Subcutaneous abdominal adipose tissue (tissue), 5 donors: ENCODE measurements around the gene NR5A1.
A peak's percentile ranks its signal among the peaks of the same experiment; 100 is the strongest.

Experiments used
- H3K27ac ChIP-seq: one replicate; pipeline ENCODE4 v1.7.0; 2013; ENCODE audit warnings: low read depth, mild to moderate bottlenecking, inconsistent platforms, low read length, moderate library complexity
- H3K27me3 ChIP-seq, 5 donors: one replicate each; pipeline ENCODE4 v1.7.0; 2013; ENCODE audit warnings: low read length in 5 of 5, inconsistent platforms in 1 of 5; ENCODE audit not compliant: control insufficient read depth in 5 of 5, insufficient read depth in 4 of 5
- H3K36me3 ChIP-seq, 5 donors: one replicate each; pipeline ENCODE4 v1.7.0; 2013; ENCODE audit warnings: low read length in 5 of 5; ENCODE audit not compliant: control insufficient read depth in 5 of 5, insufficient read depth in 5 of 5
- H3K4me1 ChIP-seq, 5 donors: one replicate each; pipeline ENCODE4 v1.7.0; 2013; ENCODE audit warnings: low read length in 5 of 5, mild to moderate bottlenecking in 3 of 5, moderate library complexity in 1 of 5; ENCODE audit not compliant: control insufficient read depth in 5 of 5, insufficient read depth in 5 of 5
- H3K4me3 ChIP-seq, 5 donors: one replicate each; pipeline ENCODE4 v1.7.0; 2013; ENCODE audit warnings: low read length in 5 of 5, low read depth in 1 of 5
- H3K9ac ChIP-seq, 5 donors: one replicate each; pipeline ENCODE4 v1.7.0; 2013; ENCODE audit warnings: low read length in 5 of 5, mild to moderate bottlenecking in 4 of 5, moderate library complexity in 3 of 5
- H3K9me3 ChIP-seq, 5 donors: one replicate each; pipeline ENCODE4 v1.7.0; 2013; ENCODE audit warnings: low read length in 5 of 5; ENCODE audit not compliant: control insufficient read depth in 5 of 5
- donor health status: healthy.
- donor health status: healthy.
- donor health status: healthy.
- donor health status: healthy.
- donor health status: healthy.

NR5A1 gene

GRCh38 chr9:124500028-124500795, 7.0 kb downstream of the NR5A1 start:
- Histone ChIP-seq H3K4me1 (peaks cover 0 to 23% (median 15%) of the 10 kb centered on the region in 5 donors), H3K27ac (no peak overlapping the region), H3K4me3 (no peak overlapping the region), H3K9ac (no peak overlapping the region), H3K9me3 (no peaks in the 10 kb centered on the region), H3K36me3 (no peaks in the 10 kb centered on the region), H3K27me3 (peaks cover 34 to 66% (median 59%) of the 10 kb centered on the region in 5 donors)

- H3K27me3 ChIP-seq: peaks cover 32 to 60% (median 57%) of the 10 kb centered on the region in 5 donors
Measured at GRCh38 chr9:124499216-124499615, 8.0 kb downstream of the NR5A1 start.

GRCh38 chr9:124498499-124499146, 8.6 kb downstream of the NR5A1 start:
- Histone ChIP-seq H3K27ac (no peak overlapping the region), H3K4me3 (no peak overlapping the region), H3K9me3 (no peaks in the 10 kb centered on the region), H3K27me3 (peaks cover 26 to 55% (median 54%) of the 10 kb centered on the region in 5 donors), H3K4me1 (peaks cover 0 to 11% (median 7%) of the 10 kb centered on the region in 5 donors), H3K36me3 (no peaks in the 10 kb centered on the region), H3K9ac (no peak overlapping the region)

More at GRCh38 chr9:124499216-124499615, 8.0 kb downstream of the NR5A1 start:
- H3K36me3 ChIP-seq: no peaks in the 10 kb centered on the region
- no peak overlapping the region for H3K4me3 ChIP-seq
- no peak overlapping the region for H3K27ac ChIP-seq
- no peak overlapping the region for H3K9ac ChIP-seq
- H3K4me1 ChIP-seq: peaks cover 0 to 17% (median 12%) of the 10 kb centered on the region in 5 donors
- no peaks in the 10 kb centered on the region for H3K9me3 ChIP-seq

- Histone ChIP-seq H3K36me3 (no peaks in the 10 kb centered on the region), H3K4me1 (peaks cover 0 to 7% (median under 1%) of the 10 kb centered on the region in 5 donors), H3K9ac (no peak overlapping the region), H3K27ac (no peak overlapping the region), H3K9me3 (no peaks in the 10 kb centered on the region), H3K27me3 (peaks cover 22 to 51% (median 49%) of the 10 kb centered on the region in 5 donors), H3K4me3 (no peak overlapping the region)
Measured at GRCh38 chr9:124498040-124498439, 9.2 kb downstream of the NR5A1 start.

- Histone ChIP-seq H3K36me3 (no peaks in the 10 kb centered on the region), H3K4me1 (peaks cover 0 to 7% (median 0%) of the 10 kb centered on the region in 5 donors), H3K27me3 (peaks cover 19 to 49% (median 45%) of the 10 kb centered on the region in 5 donors), H3K9ac (no peak overlapping the region), H3K9me3 (no peaks in the 10 kb centered on the region), H3K4me3 (no peak overlapping the region), H3K27ac (no peak overlapping the region)
Measured at GRCh38 chr9:124497441-124497840, 9.8 kb downstream of the NR5A1 start.

- Histone ChIP-seq H3K27me3 (peaks cover 16 to 43% (median 38%) of the 10 kb centered on the region in 5 donors), H3K9ac (no peak overlapping the region), H3K27ac (no peak overlapping the region)
Measured at GRCh38 chr9:124496463-124496862, 10.7 kb downstream of the NR5A1 start.

GRCh38 chr9:124496075-124496449, 11.1 kb downstream of the NR5A1 start:
- Histone ChIP-seq H3K9ac (no peak overlapping the region), H3K27me3 (peaks cover 12 to 40% (median 36%) of the 10 kb centered on the region in 5 donors), H3K4me3 (no peak overlapping the region), H3K9me3 (no peaks in the 10 kb centered on the region), H3K27ac (no peak overlapping the region), H3K4me1 (peaks cover 0 to 7% (median 0%) of the 10 kb centered on the region in 5 donors), H3K36me3 (no peaks in the 10 kb centered on the region)

More at GRCh38 chr9:124496463-124496862, 10.7 kb downstream of the NR5A1 start:
- Histone ChIP-seq H3K4me3 (no peak overlapping the region), H3K9me3 (no peaks in the 10 kb centered on the region), H3K4me1 (peaks cover 0 to 7% (median 0%) of the 10 kb centered on the region in 5 donors), H3K36me3 (no peaks in the 10 kb centered on the region)

GRCh38 chr9:124495126-124496074, 11.8 kb downstream of the NR5A1 start:
- Histone ChIP-seq H3K27ac (no peak overlapping the region), H3K4me1 (peaks cover 0 to 7% (median 0%) of the 10 kb centered on the region in 5 donors), H3K27me3 (peaks cover 12 to 35% (median 30%) of the 10 kb centered on the region in 5 donors), H3K9me3 (no peaks in the 10 kb centered on the region), H3K4me3 (no peak overlapping the region), H3K36me3 (no peaks in the 10 kb centered on the region), H3K9ac (no peak overlapping the region)

- H3K27me3 ChIP-seq: peaks cover 15 to 40% (median 25%) of the 10 kb centered on the region in 5 donors
- H3K9me3 ChIP-seq: no peaks in the 10 kb centered on the region
- peaks cover 0 to 7% (median 0%) of the 10 kb centered on the region in 5 donors for H3K4me1 ChIP-seq
- H3K27ac ChIP-seq: no peak overlapping the region
- H3K9ac ChIP-seq: peak overlapping the region in 1 of 5 donors; percentile 22
- no peaks in the 10 kb centered on the region for H3K36me3 ChIP-seq
- no peak overlapping the region for H3K4me3 ChIP-seq
Measured at GRCh38 chr9:124493794-124494479, 13.3 kb downstream of the NR5A1 start.
